ENCODE results near the gene OSBPL3.

Gene OSBPL3

GRCh38 chr7:24980534-24981170, 674 bp upstream of the OSBPL3 start:
- peak; percentile 53 for DNase-seq (ENCODE audit: low spot score)

GRCh38 chr7:24979470-24979862, 512 bp downstream of the OSBPL3 start:
- DNase-seq (ENCODE audit: low spot score) = peak; percentile 47

- DNase-seq (ENCODE audit: low spot score) = no peak
These were observed 1.0 kb downstream of the OSBPL3 start for GRCh38 chr7:24978843-24979469.

DNA sequence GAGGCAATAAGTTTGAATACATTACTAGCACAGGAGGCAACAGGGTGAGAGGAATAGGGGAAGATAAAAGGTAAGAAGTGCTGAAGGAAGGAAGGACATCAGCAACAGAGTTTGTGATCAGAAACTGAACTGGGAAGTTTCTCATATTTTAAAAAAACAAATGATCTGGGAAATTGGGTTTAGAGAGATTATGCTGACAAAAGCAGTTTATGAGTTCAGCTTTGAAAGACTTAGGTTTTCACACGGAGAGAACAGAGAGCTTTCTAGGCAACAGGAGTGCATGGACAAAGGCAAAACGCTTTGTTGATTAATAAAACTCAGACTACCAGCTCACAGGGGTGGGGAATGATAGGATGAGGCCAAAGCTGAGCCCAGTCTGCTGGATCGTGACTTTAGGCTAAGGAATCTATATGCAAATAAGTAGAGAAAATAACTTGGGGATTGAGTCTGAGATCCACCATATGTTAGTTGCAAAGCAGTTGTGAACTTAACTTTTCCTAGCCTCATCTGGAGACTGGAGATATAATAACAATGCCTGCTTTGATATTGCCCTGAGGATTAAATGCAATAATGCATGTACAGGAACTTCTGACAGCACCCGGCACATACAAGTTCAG, 4.2 kb downstream of the OSBPL3 start:
- no peak for DNase-seq (ENCODE audit: low spot score)

GRCh38 chr7:24975172-24975571, 4.8 kb downstream of the OSBPL3 start:
- no peak for DNase-seq (ENCODE audit: low spot score)

- DNase-seq (ENCODE audit: low spot score) = no peak
These were observed 5.7 kb downstream of the OSBPL3 start for GRCh38 chr7:24974026-24974832.

DNA sequence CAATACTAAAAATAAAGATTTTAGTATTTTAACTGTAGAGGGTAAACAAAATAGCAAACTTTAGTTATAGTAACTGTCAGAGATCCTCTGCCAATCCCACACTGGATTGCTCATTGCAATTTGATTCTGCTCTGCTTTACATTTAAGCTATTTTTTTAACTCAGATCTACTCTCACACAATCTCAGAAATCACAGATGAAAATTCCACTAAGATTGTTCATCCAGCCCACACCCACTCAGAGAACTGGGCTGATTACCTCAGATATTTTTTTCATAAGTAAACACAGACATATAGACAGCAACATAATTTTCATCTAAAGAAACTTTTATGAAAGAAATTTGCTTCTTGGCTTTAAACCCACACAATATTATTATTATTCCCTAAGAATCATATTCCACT, 7.0 kb downstream of the OSBPL3 start:
- no peak for DNase-seq (ENCODE audit: low spot score)

DNA sequence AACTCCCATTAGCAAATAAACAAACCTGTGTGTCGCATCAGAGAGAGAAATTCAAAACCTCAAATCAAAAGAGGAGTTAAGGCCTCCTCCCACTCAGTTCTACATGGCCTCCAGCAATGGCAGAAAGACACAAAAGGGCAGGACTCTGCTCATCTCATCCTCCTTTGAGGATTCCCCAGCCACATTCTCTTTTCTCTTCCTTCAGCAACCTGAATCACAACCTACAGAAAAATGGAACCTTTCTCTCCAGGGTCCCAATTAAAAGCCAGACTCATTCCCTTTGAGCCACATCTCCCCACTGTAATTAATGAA, 7.9 kb downstream of the OSBPL3 start:
- no peak for DNase-seq (ENCODE audit: low spot score)

DNA sequence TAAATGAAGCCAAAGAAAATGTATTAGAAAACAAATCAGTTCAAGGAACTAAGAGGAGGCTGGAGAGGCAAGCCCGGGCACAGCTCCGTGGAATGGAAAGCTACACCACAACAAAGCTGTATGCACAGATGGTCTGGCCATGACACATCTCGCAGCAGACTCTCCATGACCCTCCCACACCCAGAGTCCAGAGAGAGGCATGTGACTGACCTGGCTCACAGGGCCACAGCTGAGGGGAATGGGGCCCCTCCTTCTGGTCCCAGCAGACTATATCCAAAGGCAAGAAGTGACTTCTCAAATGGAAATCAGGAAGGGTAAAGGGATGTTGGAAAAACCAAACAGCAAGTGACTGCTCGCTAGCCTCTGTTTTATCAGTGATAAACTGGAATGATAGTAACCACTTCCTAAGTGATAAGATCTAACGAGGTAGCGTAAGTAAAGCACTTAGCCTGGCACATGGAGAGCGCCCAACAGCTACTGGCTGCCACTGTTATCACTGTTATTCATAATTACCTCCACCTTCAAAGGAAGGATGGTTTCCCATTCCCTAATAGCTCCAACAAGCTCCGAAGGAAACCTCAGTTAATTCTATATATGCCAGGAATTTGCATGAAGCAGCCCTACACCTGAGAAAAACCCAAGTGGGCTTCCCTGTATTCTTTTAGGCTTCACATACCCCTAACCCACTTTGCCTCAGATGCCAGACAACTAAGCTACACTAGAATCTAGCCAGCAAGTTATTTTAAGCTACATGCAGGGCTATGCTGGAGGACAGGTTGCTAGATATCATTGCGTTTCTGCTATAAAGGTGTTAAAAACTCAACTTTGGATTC, 8.4 kb downstream of the OSBPL3 start:
- no peak for DNase-seq (ENCODE audit: low spot score)

- no peak for DNase-seq (ENCODE audit: low spot score)
These were observed 9.3 kb downstream of the OSBPL3 start for GRCh38 chr7:24970676-24971075.

DNA sequence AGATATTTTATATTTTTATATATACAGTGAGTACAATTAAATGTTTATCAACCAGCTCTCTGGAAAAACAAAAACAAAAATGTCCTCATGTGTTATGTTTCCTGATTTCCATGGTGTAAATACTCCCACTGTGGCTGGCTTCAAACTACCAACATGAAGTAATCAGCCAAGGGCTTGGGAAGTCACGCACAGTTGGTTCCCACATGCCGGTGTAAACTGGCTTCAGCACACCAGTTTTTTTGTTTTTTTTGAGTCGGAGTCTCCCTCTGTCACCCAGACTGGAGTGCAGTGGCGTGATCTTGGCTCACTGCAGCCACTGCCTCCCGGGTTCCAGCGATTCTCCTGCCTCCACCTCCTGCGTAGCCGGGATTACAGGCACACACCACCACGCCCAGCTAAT, 11.8 kb downstream of the OSBPL3 start:
- no peak for DNase-seq (ENCODE audit: low spot score)

DNA sequence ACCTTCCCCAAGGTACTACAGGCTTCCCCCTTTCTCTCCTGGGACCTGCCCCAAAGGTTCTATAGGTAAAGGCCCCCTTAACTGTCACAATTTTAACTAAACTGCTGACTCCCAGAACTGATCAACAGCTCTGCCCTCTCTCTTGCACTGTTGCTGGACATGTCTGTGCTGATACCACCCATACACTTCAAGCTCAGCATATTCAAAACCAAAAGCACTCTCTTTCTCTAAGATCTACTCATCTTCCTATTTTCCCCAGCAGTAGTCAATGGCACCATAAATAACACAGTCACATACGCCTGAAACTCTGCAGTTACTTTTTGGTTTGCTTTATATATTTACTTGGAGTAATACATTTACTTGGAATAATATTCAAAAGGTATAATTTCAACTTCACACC, 12.3 kb downstream of the OSBPL3 start:
- DNase-seq (ENCODE audit: low spot score) = no peak

DNA sequence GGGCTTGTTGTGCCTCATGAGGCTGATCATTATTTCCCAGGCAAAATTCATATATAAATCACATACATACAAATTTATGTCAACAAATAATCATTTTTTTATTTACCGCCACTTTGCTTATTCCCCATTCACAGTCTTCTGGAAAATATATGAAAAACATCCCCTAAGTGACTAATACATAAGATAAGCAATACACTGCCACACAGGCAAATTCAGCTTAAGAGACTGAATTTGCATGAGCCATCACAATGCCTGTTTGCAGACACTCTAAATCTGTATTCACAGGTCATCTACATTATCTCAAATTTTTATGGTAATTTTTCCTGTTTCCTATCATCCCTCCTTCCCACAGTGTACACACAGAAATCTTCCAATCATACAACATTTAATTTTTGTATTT, 13.2 kb downstream of the OSBPL3 start:
- DNase-seq (ENCODE audit: low spot score) = no peak

GRCh38 chr7:24965831-24966708, 13.9 kb downstream of the OSBPL3 start:
- no peak for DNase-seq (ENCODE audit: low spot score)

DNA sequence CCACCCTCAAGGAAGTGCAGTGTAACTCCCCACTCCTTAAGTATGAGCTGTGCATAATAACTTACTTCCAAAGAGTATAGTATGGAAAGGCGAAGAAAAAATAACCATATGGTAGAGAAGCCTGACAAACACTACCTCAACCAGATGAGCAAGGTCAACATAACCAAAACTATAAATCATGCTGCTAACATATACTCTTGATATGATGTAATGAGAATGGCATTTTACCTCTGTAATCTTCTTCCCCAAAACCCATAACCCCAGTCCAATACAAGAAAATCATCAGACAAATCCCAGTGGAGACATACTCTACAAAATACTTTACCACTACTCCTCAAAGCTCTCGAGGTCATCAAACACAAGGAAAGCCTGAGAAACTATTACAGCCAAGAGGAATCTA, 15.8 kb downstream of the OSBPL3 start:
- DNase-seq (ENCODE audit: low spot score) = no peak

GRCh38 chr7:24963218-24963617, 16.8 kb downstream of the OSBPL3 start:
- DNase-seq (ENCODE audit: low spot score) = no peak

GRCh38 chr7:24962418-24962962, 17.5 kb downstream of the OSBPL3 start:
- no peak for DNase-seq (ENCODE audit: low spot score)

GRCh38 chr7:24959735-24960485, 20.1 kb downstream of the OSBPL3 start:
- DNase-seq (ENCODE audit: low spot score) = no peak

- DNase-seq (ENCODE audit: low spot score) = no peak
These were observed 21.6 kb downstream of the OSBPL3 start for GRCh38 chr7:24958399-24958798.

- DNase-seq (ENCODE audit: low spot score) = no peak
These were observed 24.0 kb downstream of the OSBPL3 start for GRCh38 chr7:24956021-24956420.
